Esophagus squamous epithelium (tissue), 4 donors: ENCODE results near the gene XRCC4.

ENCODE experiments used
- POLR2A ChIP-seq, 4 donors: fragments of 450-650 bp; IDR thresholded peaks; one replicate each; pipeline ENCODE4 v1.6.1; 2017; ENCODE audit warnings: antibody characterized with exemption in 4 of 4, mild to moderate bottlenecking in 4 of 4, moderate library complexity in 3 of 4
- TF ChIP-seq, protein P1 (sequence below), 6 experiments: fragments of 450-650 bp in 4 of 6; fragments of 200-600 bp in 2 of 6; sonication (generic) in 2 of 6; IDR thresholded peaks; one replicate each; pipeline ENCODE4 v1.5.1; 2016 to 2019; ENCODE audit warnings: antibody characterized with exemption in 6 of 6, mild to moderate bottlenecking in 4 of 6, moderate library complexity in 4 of 6

DNA sequence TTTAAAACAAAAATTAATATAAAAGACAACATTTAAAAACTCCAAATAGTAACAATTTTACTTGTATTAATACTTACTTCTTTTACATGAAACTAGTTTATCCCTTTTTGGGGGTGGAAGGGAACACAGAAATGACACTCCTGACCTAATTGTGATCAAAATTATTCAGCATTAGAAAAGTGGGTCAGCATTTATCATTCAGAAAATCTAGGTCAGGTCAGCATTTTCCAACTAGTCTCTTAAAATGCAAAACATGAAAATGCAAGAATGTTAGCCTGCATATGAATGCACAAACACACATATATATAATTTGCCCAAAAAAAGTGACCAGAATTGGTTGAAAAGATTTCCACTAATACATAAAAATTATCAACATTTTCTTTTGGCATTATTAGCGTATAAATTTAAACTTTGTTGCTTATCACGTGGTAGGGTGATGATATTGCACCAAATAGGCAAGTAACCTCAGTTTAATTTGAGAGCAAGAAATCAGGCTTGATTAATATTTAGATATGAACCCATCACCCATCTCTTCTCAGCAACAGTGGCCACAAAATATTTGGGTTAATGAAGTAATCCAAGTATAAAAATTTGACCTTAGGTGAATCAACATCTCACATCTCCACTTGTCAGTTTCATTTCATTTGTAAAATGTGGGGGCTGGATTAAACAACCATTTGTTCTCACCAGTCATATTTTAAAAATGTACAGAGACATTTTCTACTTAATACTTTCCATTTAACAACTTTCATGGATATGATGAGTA lies 5.9 kb upstream of the XRCC4 start:
- TF ChIP-seq, protein P1, sequence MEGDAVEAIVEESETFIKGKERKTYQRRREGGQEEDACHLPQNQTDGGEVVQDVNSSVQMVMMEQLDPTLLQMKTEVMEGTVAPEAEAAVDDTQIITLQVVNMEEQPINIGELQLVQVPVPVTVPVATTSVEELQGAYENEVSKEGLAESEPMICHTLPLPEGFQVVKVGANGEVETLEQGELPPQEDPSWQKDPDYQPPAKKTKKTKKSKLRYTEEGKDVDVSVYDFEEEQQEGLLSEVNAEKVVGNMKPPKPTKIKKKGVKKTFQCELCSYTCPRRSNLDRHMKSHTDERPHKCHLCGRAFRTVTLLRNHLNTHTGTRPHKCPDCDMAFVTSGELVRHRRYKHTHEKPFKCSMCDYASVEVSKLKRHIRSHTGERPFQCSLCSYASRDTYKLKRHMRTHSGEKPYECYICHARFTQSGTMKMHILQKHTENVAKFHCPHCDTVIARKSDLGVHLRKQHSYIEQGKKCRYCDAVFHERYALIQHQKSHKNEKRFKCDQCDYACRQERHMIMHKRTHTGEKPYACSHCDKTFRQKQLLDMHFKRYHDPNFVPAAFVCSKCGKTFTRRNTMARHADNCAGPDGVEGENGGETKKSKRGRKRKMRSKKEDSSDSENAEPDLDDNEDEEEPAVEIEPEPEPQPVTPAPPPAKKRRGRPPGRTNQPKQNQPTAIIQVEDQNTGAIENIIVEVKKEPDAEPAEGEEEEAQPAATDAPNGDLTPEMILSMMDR (IDR thresholded peaks at IDR 0.05) = no peak
- TF ChIP-seq POLR2A (IDR thresholded peaks at IDR 0.05) = no peak
